ENCODE data around the gene VIPR1.
A peak's percentile ranks its signal among the peaks of the same experiment; 100 is the strongest.

The VIPR1 gene

DNA sequence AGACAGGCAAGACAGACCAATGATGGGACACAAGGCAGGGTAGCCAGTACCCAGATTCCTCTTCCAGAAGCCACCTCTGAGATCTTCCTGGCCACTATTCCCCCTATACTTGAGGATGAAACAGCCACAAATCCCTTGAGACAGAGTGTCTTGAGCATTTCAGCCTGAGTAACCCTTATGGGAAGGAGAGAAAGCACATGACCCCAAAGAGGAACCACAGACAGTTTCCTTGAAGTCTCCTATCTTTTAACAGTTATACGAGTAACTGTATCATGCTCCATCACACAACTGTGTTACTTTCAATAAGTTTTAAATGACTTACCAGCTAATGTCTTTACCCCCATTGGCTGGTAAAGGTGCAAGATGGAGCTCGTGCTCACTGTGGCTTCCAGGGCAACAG lies 9.3 kb downstream of the VIPR1 start:
- DNase-seq (ENCODE audit: low read depth): no peak

- DNase-seq (ENCODE audit: low read depth): no peak
These were observed 10.7 kb downstream of the VIPR1 start for GRCh38 chr3:42513121-42513520.

DNA sequence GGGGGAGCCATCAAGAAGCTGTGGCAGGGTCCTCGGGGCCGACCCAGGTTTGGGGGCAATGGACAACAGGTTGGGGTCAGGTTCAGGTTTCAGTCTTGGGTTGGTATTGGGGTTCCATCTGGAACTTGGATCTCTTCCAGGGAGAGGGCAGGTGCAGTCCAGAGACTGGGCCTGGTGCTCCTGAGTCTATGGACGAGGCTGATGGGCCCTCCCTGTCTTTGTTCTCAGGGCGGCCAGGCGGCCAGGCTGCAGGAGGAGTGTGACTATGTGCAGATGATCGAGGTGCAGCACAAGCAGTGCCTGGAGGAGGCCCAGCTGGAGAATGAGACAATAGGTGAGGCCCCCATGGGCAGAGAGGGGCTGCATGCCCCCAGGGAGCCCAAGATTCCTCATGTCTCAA lies 11.1 kb downstream of the VIPR1 start:
- DNase-seq (ENCODE audit: low read depth): no peak

DNA sequence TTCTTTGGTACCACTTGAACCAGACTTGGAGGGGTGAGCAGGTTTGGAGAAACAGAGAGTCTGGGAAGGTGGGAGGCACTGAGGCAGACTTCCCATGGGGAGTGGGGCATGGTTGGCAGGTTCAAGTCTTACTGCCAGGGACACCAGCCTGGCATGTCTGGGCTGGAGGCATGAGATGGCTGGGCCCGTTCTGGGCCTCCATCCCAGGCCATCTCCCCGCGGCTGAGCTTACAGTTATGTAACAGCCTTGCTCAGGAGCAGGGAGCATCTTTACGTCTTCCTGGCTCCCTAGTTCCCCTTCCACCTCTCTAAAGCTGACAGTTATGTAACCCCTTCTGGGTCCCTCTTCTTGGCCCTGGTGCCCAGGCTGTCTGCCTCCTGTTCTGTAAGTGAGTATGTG lies 12.4 kb downstream of the VIPR1 start:
- DNase-seq (ENCODE audit: low read depth): no peak

- DNase-seq (ENCODE audit: low read depth): no peak
These were observed 13.0 kb downstream of the VIPR1 start for GRCh38 chr3:42515391-42515916.

DNA sequence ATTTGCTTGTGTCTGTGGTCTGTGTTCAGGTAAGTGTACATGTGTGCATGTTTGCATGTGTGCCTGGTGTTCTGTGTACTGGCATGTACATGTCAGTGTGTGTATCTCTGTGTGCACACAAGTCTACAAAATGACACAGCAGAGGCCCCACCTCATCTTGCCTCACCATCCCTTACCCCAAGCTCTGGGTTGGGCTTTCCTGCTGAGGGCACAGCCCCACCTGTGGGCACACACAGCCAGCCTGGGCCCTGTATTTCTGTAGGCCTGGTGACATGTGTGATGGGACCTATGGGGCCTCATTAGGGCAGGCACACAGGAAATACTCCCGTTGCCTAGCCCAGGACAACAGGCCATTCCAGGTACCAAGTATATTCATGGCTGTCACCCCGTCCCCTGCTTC lies 13.5 kb downstream of the VIPR1 start:
- no peak for DNase-seq (ENCODE audit: low read depth)

GRCh38 chr3:42516443-42516842 lies 14.0 kb downstream of the VIPR1 start:
- no peak for DNase-seq (ENCODE audit: low read depth)

DNA sequence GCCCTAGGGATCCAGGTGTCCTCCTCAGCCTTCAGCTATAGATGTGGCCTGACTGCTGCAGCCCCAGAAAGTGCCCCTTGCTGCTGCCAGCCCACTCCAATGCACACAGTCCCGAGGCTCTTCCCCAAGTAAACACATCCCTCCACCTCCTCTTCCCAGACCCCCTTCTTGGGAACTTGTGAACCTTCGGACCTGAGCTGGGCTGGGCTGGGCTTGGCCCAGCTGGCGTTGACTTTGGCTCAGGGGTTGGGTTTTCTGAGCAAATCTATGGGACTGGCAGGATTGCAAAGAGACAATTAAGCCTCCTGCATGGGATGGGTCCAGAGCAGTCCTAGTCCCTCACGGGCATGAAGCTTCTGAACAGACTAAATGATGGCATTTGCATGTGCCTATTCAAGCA lies 14.7 kb downstream of the VIPR1 start:
- DNase-seq (ENCODE audit: low read depth): no peak

- no peak for DNase-seq (ENCODE audit: low read depth)
These were observed 16.5 kb downstream of the VIPR1 start for GRCh38 chr3:42518800-42519567.

GRCh38 chr3:42519568-42519962 lies 17.1 kb downstream of the VIPR1 start:
- DNase-seq (ENCODE audit: low read depth): no peak

DNA sequence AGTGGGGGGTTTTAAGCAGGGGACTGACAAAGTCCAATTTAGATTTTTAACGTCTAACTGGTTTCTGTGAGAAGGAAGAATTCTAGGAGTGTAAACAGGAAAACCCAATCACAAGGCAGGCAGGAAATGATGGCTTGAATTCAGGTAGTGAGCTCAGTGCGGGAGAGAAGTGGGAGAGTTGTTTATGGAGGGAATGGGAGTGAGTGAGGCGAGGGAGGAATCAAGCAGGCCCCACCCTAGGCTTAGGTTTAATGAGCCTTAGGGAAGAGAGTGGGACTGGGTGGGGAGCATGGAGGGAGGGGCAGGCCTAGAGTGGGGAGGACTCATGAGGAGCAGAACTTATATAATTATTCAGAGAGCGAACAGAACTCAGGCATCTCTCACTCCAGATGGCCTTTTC lies 17.9 kb downstream of the VIPR1 start:
- DNase-seq (ENCODE audit: low read depth): no peak

GRCh38 chr3:42520906-42521305 lies 18.5 kb downstream of the VIPR1 start:
- DNase-seq (ENCODE audit: low read depth): no peak

DNA sequence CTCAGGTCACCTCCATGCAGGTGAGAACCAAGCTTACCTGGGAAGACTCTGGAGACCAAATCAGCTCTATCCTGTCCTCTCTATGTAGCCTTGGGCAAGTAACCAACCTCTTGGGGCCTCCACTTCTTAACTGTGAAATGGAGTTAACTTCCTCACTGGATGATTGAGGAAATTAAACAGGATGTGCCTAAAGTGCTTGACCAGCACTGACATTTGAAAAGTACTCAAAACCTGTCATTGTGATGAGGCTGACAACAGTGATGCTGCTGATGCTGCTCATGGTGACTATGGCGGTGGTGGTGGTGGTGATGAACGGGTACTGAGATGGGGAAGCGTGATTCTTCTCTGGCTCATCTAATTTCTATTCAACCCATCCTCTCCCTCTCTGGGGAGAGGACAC lies 22.3 kb downstream of the VIPR1 start:
- no peak for DNase-seq (ENCODE audit: low read depth)

GRCh38 chr3:42525212-42525611 lies 22.8 kb downstream of the VIPR1 start:
- no peak for DNase-seq (ENCODE audit: low read depth)

DNA sequence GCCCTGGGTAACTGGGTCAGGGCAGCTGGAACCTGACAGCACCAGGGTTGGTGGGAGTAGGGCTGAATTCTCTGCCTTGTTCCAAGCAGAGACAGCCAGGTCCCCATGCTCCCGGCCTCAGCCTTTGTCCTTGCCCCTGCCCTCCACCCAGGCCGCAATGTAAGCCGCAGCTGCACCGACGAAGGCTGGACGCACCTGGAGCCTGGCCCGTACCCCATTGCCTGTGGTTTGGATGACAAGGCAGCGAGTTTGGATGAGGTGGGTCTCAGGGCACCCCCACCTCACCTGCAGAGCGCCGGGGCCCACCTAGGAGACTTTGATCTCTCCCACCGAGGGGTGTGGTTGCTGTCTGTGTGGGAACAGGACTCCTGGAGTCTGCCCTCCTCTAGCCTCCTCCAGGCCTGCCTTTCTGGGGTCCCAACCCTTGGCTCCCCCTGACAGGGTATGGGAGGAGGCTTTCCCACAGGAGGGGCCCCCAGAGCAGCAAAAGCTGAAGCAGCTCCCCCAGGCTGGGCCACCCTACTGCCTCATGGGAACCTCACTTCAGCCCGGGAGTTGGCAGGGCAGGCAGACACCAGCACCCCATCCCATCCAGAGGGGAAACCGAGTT lies 23.4 kb downstream of the VIPR1 start:
- no peak for DNase-seq (ENCODE audit: low read depth)

DNA sequence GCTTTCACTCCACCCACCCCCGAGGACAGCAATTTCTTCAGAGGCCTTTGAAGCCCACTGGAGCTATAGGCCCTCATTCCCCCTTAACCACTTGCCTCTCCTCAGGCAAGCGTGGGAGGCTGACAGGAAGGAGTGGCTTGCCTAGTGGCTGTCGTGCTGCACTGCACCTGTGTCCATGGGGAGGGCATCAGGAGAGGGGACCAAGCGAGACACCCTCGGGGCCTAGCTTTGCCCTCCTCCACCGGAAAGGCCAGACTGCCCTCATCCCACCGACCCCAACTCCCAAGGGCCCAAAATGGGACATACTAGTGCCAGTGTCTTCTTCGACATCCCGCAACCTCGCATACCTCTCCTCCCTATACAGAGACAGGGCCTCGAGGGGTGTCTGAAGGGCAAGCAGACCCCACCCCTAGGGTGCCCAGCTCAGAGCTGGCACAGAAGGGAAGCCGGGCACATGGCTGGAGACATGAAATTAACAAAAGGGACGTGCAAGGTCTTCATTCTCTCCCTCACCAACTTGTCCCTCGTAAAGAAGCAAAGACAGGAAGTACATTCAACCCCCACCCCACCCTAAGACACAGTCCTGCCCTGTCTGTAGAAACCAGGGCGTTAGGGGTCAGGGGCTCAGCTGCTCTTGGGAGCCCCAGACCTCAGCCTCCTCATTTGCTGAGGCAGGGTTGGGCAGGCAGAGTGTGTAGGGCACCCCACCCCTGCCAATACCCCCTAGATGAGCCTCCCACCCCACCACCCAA lies 24.3 kb downstream of the VIPR1 start:
- peak; percentile 44 for DNase-seq (ENCODE audit: low read depth)

- DNase-seq (ENCODE audit: low read depth): no peak
These were observed 25.0 kb downstream of the VIPR1 start for GRCh38 chr3:42527368-42527917.

GRCh38 chr3:42529468-42529867 lies 27.0 kb downstream of the VIPR1 start:
- DNase-seq (ENCODE audit: low read depth): no peak

- DNase-seq (ENCODE audit: low read depth): no peak
These were observed 27.6 kb downstream of the VIPR1 start for GRCh38 chr3:42530073-42530472.

DNA sequence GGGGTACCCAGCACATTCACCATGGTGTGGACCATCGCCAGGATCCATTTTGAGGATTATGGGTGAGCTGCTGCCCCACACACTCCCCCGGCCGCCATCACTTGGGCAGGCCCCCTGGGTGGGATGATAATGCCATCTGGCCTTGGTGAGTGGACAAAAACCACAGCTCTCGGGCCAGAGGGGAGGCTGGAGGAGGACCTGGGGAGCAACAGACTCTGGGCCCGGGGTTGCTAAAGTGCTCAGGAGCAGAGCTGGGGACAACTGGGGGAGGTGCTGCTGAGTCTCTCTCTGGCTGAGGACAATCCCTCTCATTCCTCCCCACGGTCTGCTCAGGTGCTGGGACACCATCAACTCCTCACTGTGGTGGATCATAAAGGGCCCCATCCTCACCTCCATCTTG lies 29.0 kb downstream of the VIPR1 start:
- DNase-seq (ENCODE audit: low read depth): no peak

- DNase-seq (ENCODE audit: low read depth): no peak
These were observed 29.8 kb downstream of the VIPR1 start for GRCh38 chr3:42532229-42532628.

DNA sequence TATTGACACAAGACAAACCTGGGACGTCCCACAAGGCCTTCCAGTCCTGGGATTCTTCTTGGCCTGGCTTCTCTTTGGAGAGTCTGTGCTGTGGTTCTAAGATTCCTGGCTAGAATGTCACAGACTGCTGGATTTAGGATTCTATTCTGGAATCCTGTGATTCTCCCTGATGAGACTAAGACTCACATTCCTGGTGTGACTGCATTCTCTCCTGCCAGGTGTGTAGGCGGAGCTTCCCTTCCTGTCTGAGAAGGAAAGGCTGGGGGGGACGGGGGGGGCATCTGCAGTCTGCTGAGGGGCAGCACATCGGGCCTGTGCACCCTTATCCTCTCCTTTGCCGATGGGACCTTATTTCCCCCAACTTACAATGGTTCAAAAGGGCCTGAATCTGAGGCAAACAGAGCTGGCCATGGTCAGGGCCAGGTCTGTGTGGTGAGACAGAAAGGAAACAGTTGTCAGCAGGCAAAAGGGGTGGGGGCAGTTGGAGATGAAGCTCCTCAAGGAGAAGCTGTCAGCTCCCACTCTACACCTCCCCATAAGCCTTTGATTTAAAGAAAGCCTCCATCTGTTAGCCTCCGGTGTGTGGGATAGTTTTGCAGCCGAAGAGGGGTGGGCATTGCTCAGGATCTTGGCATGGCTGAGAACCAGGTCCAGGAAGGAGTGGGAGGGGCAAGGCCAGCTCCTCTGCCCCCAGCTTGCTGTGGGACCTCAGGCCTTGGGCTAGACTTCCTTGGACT lies 30.9 kb downstream of the VIPR1 start:
- DNase-seq (ENCODE audit: low read depth): no peak
